HG02973 (cell line): ENCODE measurements around the gene IRGC.

Experiments used
- ATAC-seq: cut with Tn5 transposase; IDR thresholded peaks from one replicate; pipeline ENCODE4 v1.9.1; 2021; ENCODE audit warnings: moderate library complexity; ENCODE audit not compliant: unreplicated experiment

IRGC gene

GRCh38 chr19:43721469-43722048 is 5.7 kb downstream of the IRGC start:
- ATAC-seq = no peak

- ATAC-seq = no peak
These were observed 7.7 kb downstream of the IRGC start for GRCh38 chr19:43723588-43723987.

GRCh38 chr19:43724896-43725295 is 9.0 kb downstream of the IRGC start:
- no peak for ATAC-seq

- ATAC-seq = no peak
These were observed 9.6 kb downstream of the IRGC start for GRCh38 chr19:43725468-43725867.

GRCh38 chr19:43726736-43727592 is 11.1 kb downstream of the IRGC start:
- no peak for ATAC-seq

- ATAC-seq = no peak
These were observed 11.6 kb downstream of the IRGC start for GRCh38 chr19:43727593-43727853.

GRCh38 chr19:43729919-43730318 is 14.0 kb downstream of the IRGC start:
- no peak for ATAC-seq

GRCh38 chr19:43731346-43731745 is 15.5 kb downstream of the IRGC start:
- no peak for ATAC-seq

- ATAC-seq = no peak
These were observed 16.0 kb downstream of the IRGC start for GRCh38 chr19:43731846-43732245.

GRCh38 chr19:43735013-43735412 is 19.1 kb downstream of the IRGC start:
- ATAC-seq = no peak

- ATAC-seq = no peak
These were observed 20.1 kb downstream of the IRGC start for GRCh38 chr19:43735957-43736356.

- ATAC-seq = no peak
These were observed 22.9 kb downstream of the IRGC start for GRCh38 chr19:43738780-43739211.

GRCh38 chr19:43739439-43740235 is 23.8 kb downstream of the IRGC start:
- no peak for ATAC-seq

GRCh38 chr19:43741075-43741825 is 25.4 kb downstream of the IRGC start:
- ATAC-seq = no peak

- no peak for ATAC-seq
These were observed 27.2 kb downstream of the IRGC start for GRCh38 chr19:43743059-43743458.

- ATAC-seq = no peak
These were observed 31.8 kb downstream of the IRGC start for GRCh38 chr19:43747557-43748204.

- ATAC-seq = no peak
These were observed 32.3 kb downstream of the IRGC start for GRCh38 chr19:43748205-43748594.

- ATAC-seq = no peak
These were observed 32.8 kb downstream of the IRGC start for GRCh38 chr19:43748685-43749084.

GRCh38 chr19:43749152-43749551 is 33.3 kb downstream of the IRGC start:
- no peak for ATAC-seq

GRCh38 chr19:43749898-43750297 is 34.0 kb downstream of the IRGC start:
- no peak for ATAC-seq
